Measurements from ENCODE around the gene GPR152. TPM values are rescaled to one million over a fixed set of nuclear protein-coding genes. Genes with fewer than 3 reads are reported as not detected.

GPR152 gene
- total RNA-seq, 4 donors from 2014 or later, result not detected

GRCh38 chr11:67440229-67441097 is 12.1 kb downstream of the GPR152 start:
- no peak for TF ChIP-seq CTCF (IDR thresholded peaks at IDR 0.05)
- ATAC-seq (ENCODE audit: low FRiP score) (no peak), DNase-seq (ENCODE audit: low spot score) (no peak)

GRCh38 chr11:67439321-67440228 is 13.0 kb downstream of the GPR152 start:
- DNase-seq (ENCODE audit: low spot score), result no peak
- no peak for ATAC-seq (ENCODE audit: low FRiP score)
- no peak for TF ChIP-seq CTCF (IDR thresholded peaks at IDR 0.05)

- TF ChIP-seq CTCF (IDR thresholded peaks at IDR 0.05), result no peak
- ATAC-seq (ENCODE audit: low FRiP score) (no peak), DNase-seq (ENCODE audit: low spot score) (no peak)
Observed at GRCh38 chr11:67438158-67438902, 14.2 kb downstream of the GPR152 start.

GRCh38 chr11:67437809-67438157 is 14.7 kb downstream of the GPR152 start:
- no peak for ATAC-seq (ENCODE audit: low FRiP score)
- DNase-seq (ENCODE audit: low spot score), result no peak
- TF ChIP-seq CTCF (IDR thresholded peaks at IDR 0.05), result no peak

GRCh38 chr11:67437082-67437808 is 15.3 kb downstream of the GPR152 start, which contains the start of gene PTPRCAP:
Gene PTPRCAP, minus strand, starts transcription at chr11:67437682. Its CDS starts 63 bp downstream, at chr11:67437619.
- ATAC-seq (ENCODE audit: low FRiP score) (no peak), DNase-seq (ENCODE audit: low spot score) (no peak)
- no peak for TF ChIP-seq CTCF (IDR thresholded peaks at IDR 0.05)

GRCh38 chr11:67436459-67437081 is 16.0 kb downstream of the GPR152 start:
- ATAC-seq (ENCODE audit: low FRiP score), result no peak
- no peak for DNase-seq (ENCODE audit: low spot score)
- TF ChIP-seq CTCF (IDR thresholded peaks at IDR 0.05), result no peak

All from omental fat pad (tissue), 4 donors.